ENCODE measurements around the gene APBA1. TPM values are rescaled to one million over a fixed set of nuclear protein-coding genes. Genes with fewer than 3 reads are reported as not detected.

APBA1 gene
- total and polyA plus RNA-seq, 2 donors (not counting 3 experiments of a cell fraction or from before 2014, with no cell fraction given): 6.1 to 11.3 TPM

DNA sequence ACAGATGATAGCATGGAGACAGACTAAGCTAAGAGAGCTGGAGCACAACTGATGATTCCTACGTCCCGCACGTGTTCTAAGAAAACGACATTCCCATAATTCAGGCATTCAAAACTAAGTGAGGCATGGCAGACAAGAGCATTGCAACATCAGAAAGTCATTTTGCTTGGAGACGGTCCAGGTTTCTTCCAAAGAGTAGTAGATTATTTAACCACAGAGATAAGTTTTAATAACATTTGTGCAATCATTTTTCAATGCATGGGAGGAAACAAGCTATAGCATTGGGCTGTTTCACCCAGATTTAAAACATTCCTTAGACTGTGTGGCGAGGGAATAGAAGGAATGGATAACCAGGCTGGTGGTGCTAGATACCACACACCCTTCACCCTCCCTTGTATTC lies 117.2 kb downstream of the APBA1 start:
- Histone ChIP-seq H3K36me3 (ENCODE audit: control insufficient read depth in 2 of 2, extremely low read depth in 1 of 2, insufficient read depth in 2 of 2, low read length in 2 of 2) (no peaks in the 10 kb centered on the region), H3K79me2 (ENCODE audit: control insufficient read depth, insufficient read depth, low read length) (no peaks in the 10 kb centered on the region), H3K9me1 (replicated peaks; ENCODE audit: control insufficient read depth, extremely low read depth, insufficient read depth, low read length) (no peaks in the 10 kb centered on the region), H3K27ac (ENCODE audit: insufficient read depth, low read depth, low read length) (no peak overlapping the region), H3K4me1 (ENCODE audit: control insufficient read depth, extremely low read depth, insufficient read depth, low read length) (no peaks in the 10 kb centered on the region), H3K27me3 (ENCODE audit: control insufficient read depth in 2 of 2, insufficient read depth in 2 of 2, low read length in 2 of 2) (peaks cover 6 to 7% of the 10 kb centered on the region in 2 experiments), H3K4me2 (ENCODE audit: insufficient read depth, low read length) (no peak overlapping the region), H3K9ac (replicated peaks; ENCODE audit: extremely low read depth, insufficient read depth, low read length) (no peak overlapping the region), H3K9me3 (replicated peaks; ENCODE audit: control insufficient read depth, insufficient read depth, low read length) (no peaks in the 10 kb centered on the region), H3K4me3 (replicated peaks in 1 of 3; ENCODE audit: insufficient read depth in 1 of 3, low read depth in 1 of 3, low read length in 3 of 3) (no peak overlapping the region), H4K20me1 (replicated peaks; ENCODE audit: control insufficient read depth, extremely low read depth, insufficient read depth, low read length) (no peaks in the 10 kb centered on the region), H2AFZ (ENCODE audit: low read depth, low read length) (no peak overlapping the region)
- POLR2A ChIA-PET: interaction anchor here (0.7 kb wide), 1 partner anchor 35 kb away, joined by 3 read pairs; no protein-coding TSS in a partner anchor
- intact Hi-C loops (cut with micrococcal nuclease): loop anchor here (5.0 kb wide), 1 partner anchor 117 kb away; the partner anchor contains the start of gene APBA1
- FAIRE-seq (no peak), DNase-seq (ENCODE audit: low read depth, low spot score) (no peak)
- TF ChIP-seq EZH2 (IDR thresholded peaks at IDR 0.05; ENCODE audit: borderline replicate concordance, low read depth, low read length, severe bottlenecking) (no peak), POLR2AphosphoS5 (IDR thresholded peaks at IDR 0.05; ENCODE audit: insufficient read depth, low read depth, low read length) (no peak), POLR2A (IDR thresholded peaks at IDR 0.05; ENCODE audit: low read depth, low read length) (no peak), JUN (IDR thresholded peaks at IDR 0.05; ENCODE audit: borderline replicate concordance, insufficient read depth, insufficient read length, low read depth) (no peak), MYC (IDR thresholded peaks at IDR 0.05; ENCODE audit: low read depth, low read length) (no peak), FOS (IDR thresholded peaks at IDR 0.05; ENCODE audit: borderline replicate concordance, insufficient read depth, low read length) (no peak), GATA2 (IDR thresholded peaks at IDR 0.05; ENCODE audit: insufficient read depth, insufficient read length, low read depth, low read length) (no peak)
- TF ChIP-seq, protein P1, sequence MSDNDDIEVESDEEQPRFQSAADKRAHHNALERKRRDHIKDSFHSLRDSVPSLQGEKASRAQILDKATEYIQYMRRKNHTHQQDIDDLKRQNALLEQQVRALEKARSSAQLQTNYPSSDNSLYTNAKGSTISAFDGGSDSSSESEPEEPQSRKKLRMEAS (IDR thresholded peaks at IDR 0.05; ENCODE audit: insufficient read depth, insufficient read length): no peak
- TF ChIP-seq, protein P2, sequence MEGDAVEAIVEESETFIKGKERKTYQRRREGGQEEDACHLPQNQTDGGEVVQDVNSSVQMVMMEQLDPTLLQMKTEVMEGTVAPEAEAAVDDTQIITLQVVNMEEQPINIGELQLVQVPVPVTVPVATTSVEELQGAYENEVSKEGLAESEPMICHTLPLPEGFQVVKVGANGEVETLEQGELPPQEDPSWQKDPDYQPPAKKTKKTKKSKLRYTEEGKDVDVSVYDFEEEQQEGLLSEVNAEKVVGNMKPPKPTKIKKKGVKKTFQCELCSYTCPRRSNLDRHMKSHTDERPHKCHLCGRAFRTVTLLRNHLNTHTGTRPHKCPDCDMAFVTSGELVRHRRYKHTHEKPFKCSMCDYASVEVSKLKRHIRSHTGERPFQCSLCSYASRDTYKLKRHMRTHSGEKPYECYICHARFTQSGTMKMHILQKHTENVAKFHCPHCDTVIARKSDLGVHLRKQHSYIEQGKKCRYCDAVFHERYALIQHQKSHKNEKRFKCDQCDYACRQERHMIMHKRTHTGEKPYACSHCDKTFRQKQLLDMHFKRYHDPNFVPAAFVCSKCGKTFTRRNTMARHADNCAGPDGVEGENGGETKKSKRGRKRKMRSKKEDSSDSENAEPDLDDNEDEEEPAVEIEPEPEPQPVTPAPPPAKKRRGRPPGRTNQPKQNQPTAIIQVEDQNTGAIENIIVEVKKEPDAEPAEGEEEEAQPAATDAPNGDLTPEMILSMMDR (IDR thresholded peaks at IDR 0.05; ENCODE audit: extremely low read depth in 1 of 2, insufficient read depth in 1 of 2, low read depth in 1 of 2, low read length in 2 of 2): no peak
- CTCF ChIA-PET: interaction anchor here (1.0 kb wide), 2 partner anchors 118 to 266 kb away, joined by 3 read pairs; partner anchors contain the start of gene APBA1
- BruUV-seq (replicated peaks): no TSS peak
- dilution Hi-C loops (cut with MboI; ENCODE audit: extremely low pct_ligation_motif_present, low sequenced_read_pairs): no loop called here
